Medulla oblongata (tissue), 1 donor: ENCODE results near the gene CALML3.

Source experiments
- DNase-seq: peaks from one replicate; pipeline ENCODE4 v3.0.0-alpha.2; 2015; ENCODE audit errors: extremely low spot score

The CALML3 gene

GRCh38 chr10:5567477-5567876, 42.7 kb downstream of the CALML3 start:
- no peak for DNase-seq

GRCh38 chr10:5568984-5569383, 44.2 kb downstream of the CALML3 start:
- no peak for DNase-seq

- no peak for DNase-seq
These were observed 44.8 kb downstream of the CALML3 start for GRCh38 chr10:5569568-5569967.

GRCh38 chr10:5570007-5570655, 45.4 kb downstream of the CALML3 start:
- no peak for DNase-seq

- no peak for DNase-seq
These were observed 46.4 kb downstream of the CALML3 start for GRCh38 chr10:5570979-5571810.

- no peak for DNase-seq
These were observed 47.1 kb downstream of the CALML3 start for GRCh38 chr10:5571826-5572225.

- DNase-seq: no peak
These were observed 48.7 kb downstream of the CALML3 start for GRCh38 chr10:5573319-5573950.

GRCh38 chr10:5573968-5574641, 49.3 kb downstream of the CALML3 start:
- no peak for DNase-seq

- DNase-seq: no peak
These were observed 49.9 kb downstream of the CALML3 start for GRCh38 chr10:5574642-5575131.

GRCh38 chr10:5575144-5575481, 50.4 kb downstream of the CALML3 start:
- DNase-seq: no peak

- DNase-seq: no peak
These were observed 50.9 kb downstream of the CALML3 start for GRCh38 chr10:5575482-5576153.

- no peak for DNase-seq
These were observed 51.5 kb downstream of the CALML3 start for GRCh38 chr10:5576154-5576748.
